Stimulated activated CD4-positive, alpha-beta T cell treated with anti-CD3 and anti-CD28 coated beads, Interleukin-1b, Interleukin-23, amount 100 ng/mL, for 48 hours (primary cell): ENCODE measurements around the gene NKAIN1.
A peak's percentile ranks its signal among the peaks of the same experiment; 100 is the strongest.
"Not testable (repeated sequence)": the region's sequence is repeated elsewhere in the genome, so short reads cannot be mapped to it uniquely, and the experiment has no call there.

Source experiments
- DNase-seq: peaks from one replicate; pipeline ENCODE4 v3.0.0-alpha.2; 2020

The NKAIN1 gene

GRCh38 chr1:31191281-31191680 is 48.4 kb downstream of the NKAIN1 start:
- no peak for DNase-seq

- DNase-seq = no peak
Observed at GRCh38 chr1:31189696-31190674, 49.7 kb downstream of the NKAIN1 start.

- peak; percentile 16 for DNase-seq
Observed at GRCh38 chr1:31183927-31184554, 55.6 kb downstream of the NKAIN1 start.

- DNase-seq = no peak
Observed at GRCh38 chr1:31183126-31183525, 56.6 kb downstream of the NKAIN1 start.

- DNase-seq = peak; percentile 32
Observed at GRCh38 chr1:31182352-31182751, 57.3 kb downstream of the NKAIN1 start.

- DNase-seq = peak; percentile 45
Observed at GRCh38 chr1:31181515-31182343, 58.0 kb downstream of the NKAIN1 start.

- no peak for DNase-seq
Observed at GRCh38 chr1:31180338-31180737, 59.3 kb downstream of the NKAIN1 start.

GRCh38 chr1:31176291-31176690 is 63.4 kb downstream of the NKAIN1 start:
- not testable (repeated sequence) for DNase-seq

- DNase-seq = no peak
Observed at GRCh38 chr1:31170486-31170735, 69.3 kb downstream of the NKAIN1 start.

- no peak for DNase-seq
Observed at GRCh38 chr1:31166462-31166861, 73.2 kb downstream of the NKAIN1 start.

GRCh38 chr1:31164291-31164690 is 75.4 kb downstream of the NKAIN1 start:
- DNase-seq = no peak

GRCh38 chr1:31163866-31164265 is 75.8 kb downstream of the NKAIN1 start:
- no peak for DNase-seq

- DNase-seq = no peak
Observed at GRCh38 chr1:31161571-31161970, 78.1 kb downstream of the NKAIN1 start.

- no peak for DNase-seq
Observed at GRCh38 chr1:31159869-31160611, 79.6 kb downstream of the NKAIN1 start.

- no peak for DNase-seq
Observed at GRCh38 chr1:31159323-31159722, 80.4 kb downstream of the NKAIN1 start.

- peak; percentile 78 for DNase-seq
Observed at GRCh38 chr1:31155216-31155806, 84.4 kb downstream of the NKAIN1 start.

- peak; percentile 74 for DNase-seq
Observed at GRCh38 chr1:31154632-31155215, 85.0 kb downstream of the NKAIN1 start.

- DNase-seq = no peak
Observed at GRCh38 chr1:31154000-31154631, 85.6 kb downstream of the NKAIN1 start.

GRCh38 chr1:31153423-31153822 is 86.3 kb downstream of the NKAIN1 start:
- DNase-seq = no peak

- DNase-seq = no peak
Observed at GRCh38 chr1:31152181-31152795, 87.4 kb downstream of the NKAIN1 start.

- no peak for DNase-seq
Observed at GRCh38 chr1:31151402-31151801, 88.3 kb downstream of the NKAIN1 start.
